OCI-LY7 (cell line): Measurements from ENCODE around the gene C1orf210. TPM values are rescaled to one million over a fixed set of nuclear protein-coding genes. Genes with fewer than 3 reads are reported as not detected.

Experiments
- BruUV-seq: library from RNA; stranded (reverse); fragments of 400-500 nt; replicated peaks from 2 replicates; lab custom pipeline; 2021; lab: Mats Ljungman, UMichigan
- CTCF ChIA-PET: fragments of 300-600 bp; sonication (Branson Sonifier 250); formaldehyde crosslinking; loops from one replicate; lab custom pipeline; 2022; ENCODE audit warnings: antibody characterized with exemption; ENCODE audit not compliant: unreplicated experiment; lab: Charles Lee
- POLR2A ChIA-PET: fragments of 300-600 bp; sonication (Branson Sonifier 250); formaldehyde crosslinking; loops from one replicate; lab custom pipeline; 2022; ENCODE audit warnings: antibody characterized with exemption; lab: Charles Lee
- DNase-seq: peaks from one replicate; pipeline ENCODE4 v3.0.0-alpha.2; 2015; ENCODE audit warnings: low spot score
- H2AFZ ChIP-seq: fragments of 200-600 bp; sonication (generic), shearing (Covaris generic); 2 replicates; pipeline ENCODE4 v1.6.1; 2014; ENCODE audit warnings: mild to moderate bottlenecking, antibody characterized with exemption, low read length, moderate library complexity
- H3K27ac ChIP-seq: fragments of 200-600 bp; sonication (generic); 2 replicates; pipeline ENCODE4 v1.5.1; 2014; ENCODE audit warnings: mixed run types, low read depth, mild to moderate bottlenecking, moderate library complexity, low read length, inconsistent platforms; ENCODE audit not compliant: poor library complexity, severe bottlenecking
- H3K36me3 ChIP-seq: fragments of 200-600 bp; sonication (generic); 2 replicates; pipeline ENCODE4 v1.6.1; 2014; ENCODE audit warnings: mild to moderate bottlenecking, antibody characterized with exemption, low read length, moderate library complexity, mixed read lengths; ENCODE audit not compliant: insufficient read depth
- H3K4me1 ChIP-seq: fragments of 200-600 bp; sonication (generic); 2 replicates; pipeline ENCODE4 v1.5.1; 2014; ENCODE audit warnings: mild to moderate bottlenecking, low read length; ENCODE audit not compliant: insufficient read depth, poor library complexity, severe bottlenecking
- H3K4me2 ChIP-seq: fragments of 200-600 bp; sonication (generic); 2 replicates; pipeline ENCODE4 v1.6.1; 2014; ENCODE audit warnings: mild to moderate bottlenecking, low read length
- H3K4me3 ChIP-seq: fragments of 200-600 bp; sonication (generic); 2 replicates; pipeline ENCODE4 v1.5.1; 2014; ENCODE audit warnings: mild to moderate bottlenecking, low read depth, low read length; ENCODE audit not compliant: poor library complexity, severe bottlenecking
- H3K79me2 ChIP-seq: fragments of 200-600 bp; sonication (generic); 2 replicates; pipeline ENCODE4 v1.6.1; 2016; ENCODE audit warnings: low read depth, mild to moderate bottlenecking, low read length, moderate library complexity, mixed read lengths; ENCODE audit not compliant: insufficient read depth
- H3K9me2 ChIP-seq: fragments of 200-600 bp; sonication (generic); 2 replicates; pipeline ENCODE4 v1.6.1; 2016; ENCODE audit warnings: mild to moderate bottlenecking, low read length, mixed read lengths; ENCODE audit not compliant: insufficient read depth
- H3K9me3 ChIP-seq: fragments of 200-600 bp; sonication (generic); 2 replicates; pipeline ENCODE4 v1.6.1; 2014; ENCODE audit warnings: mild to moderate bottlenecking, mixed run types, low read length, mixed read lengths
- H4K20me1 ChIP-seq: fragments of 200-600 bp; sonication (generic); 2 replicates; pipeline ENCODE4 v1.6.1; 2014; ENCODE audit warnings: mild to moderate bottlenecking, antibody characterized with exemption, low read length, moderate library complexity, mixed read lengths; ENCODE audit not compliant: insufficient read depth
- CTCF ChIP-seq: fragments of 200-600 bp; sonication (generic); conservative IDR thresholded peaks from 2 replicates; pipeline ENCODE4 v1.5.1; 2014; ENCODE audit warnings: mild to moderate bottlenecking, antibody characterized with exemption, low read length, moderate library complexity, mixed read lengths
- EZH2phosphoT487 ChIP-seq: fragments of 200-600 bp; sonication (generic); IDR thresholded peaks from 2 replicates; pipeline ENCODE4 v1.6.1; 2018; ENCODE audit warnings: low read depth, borderline replicate concordance, mild to moderate bottlenecking, mixed run types, antibody characterized with exemption, low read length, moderate library complexity, mixed read lengths
- intact Hi-C: fragments of 100-400 bp; cut with micrococcal nuclease; formaldehyde crosslinking; loops from one replicate; pipeline ENCODE4 v1.10.0; 2022; ENCODE audit not compliant: unreplicated experiment
- total RNA-seq, 2 experiments: library from RNA; depleted of rRNA in 1 of 2; stranded (reverse); fragments of >200 nt in 1 of 2; shearing (Covaris generic) in 1 of 2; gene quantifications; 2 replicates each; pipeline ENCODE4 v1.2.3, GENCODE V29; 2014 to 2022

C1orf210 gene
- total RNA-seq, 2 experiments from 2014 or later = not detected

- no peaks in the 10 kb centered on the region for H3K36me3 ChIP-seq
- POLR2A ChIA-PET = no interaction called here
- no peak overlapping the region for H3K27ac ChIP-seq
- intact Hi-C loops = no loop called here
- H2AFZ ChIP-seq = no peak overlapping the region
- CTCF ChIA-PET = no interaction called here
- H3K79me2 ChIP-seq = no peaks in the 10 kb centered on the region
- TF ChIP-seq CTCF (no peak), EZH2phosphoT487 (no peak)
- no TSS peak for BruUV-seq
- DNase-seq = no peak
- no peaks in the 10 kb centered on the region for H4K20me1 ChIP-seq
- H3K4me1 ChIP-seq = peaks cover 4% of the 10 kb centered on the region
- H3K4me3 ChIP-seq = no peak overlapping the region
- H3K9me2 ChIP-seq = no peaks in the 10 kb centered on the region
- no peak overlapping the region for H3K4me2 ChIP-seq
- peaks cover 21% of the 10 kb centered on the region for H3K9me3 ChIP-seq
Measured at GRCh38 chr1:43327549-43328292, 42.3 kb upstream of the C1orf210 start.

DNA sequence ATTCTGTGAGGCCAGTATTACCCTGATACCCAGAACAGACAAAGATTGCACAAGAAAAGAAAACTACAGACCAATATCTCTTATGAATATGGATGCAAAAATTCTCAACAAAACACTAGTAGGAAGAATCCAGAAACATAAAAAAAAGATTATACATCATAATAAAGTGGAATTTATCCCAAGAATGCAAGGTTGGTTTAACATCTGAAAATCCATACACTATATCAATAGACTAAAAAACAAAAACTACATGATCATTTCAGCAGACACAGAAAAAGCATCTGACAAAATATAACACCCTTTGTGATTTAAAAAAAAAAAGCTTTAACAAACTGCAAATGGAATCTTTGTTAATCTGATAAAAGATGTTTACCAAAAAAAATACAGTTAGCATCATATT, 40.0 kb upstream of the C1orf210 start:
- DNase-seq = no peak
- H3K9me2 ChIP-seq = no peaks in the 10 kb centered on the region
- TF ChIP-seq EZH2phosphoT487 (no peak), CTCF (no peak)
- H3K9me3 ChIP-seq = peaks cover 21% of the 10 kb centered on the region
- H3K27ac ChIP-seq = no peak overlapping the region
- ChIA-PET POLR2A (no interaction called here), CTCF (no interaction called here)
- no peak overlapping the region for H2AFZ ChIP-seq
- no peaks in the 10 kb centered on the region for H3K36me3 ChIP-seq
- no peaks in the 10 kb centered on the region for H3K79me2 ChIP-seq
- intact Hi-C loops = no loop called here
- no peak overlapping the region for H3K4me3 ChIP-seq
- no peaks in the 10 kb centered on the region for H4K20me1 ChIP-seq
- BruUV-seq = no TSS peak
- no peak overlapping the region for H3K4me2 ChIP-seq
- H3K4me1 ChIP-seq = peaks cover 4% of the 10 kb centered on the region

DNA sequence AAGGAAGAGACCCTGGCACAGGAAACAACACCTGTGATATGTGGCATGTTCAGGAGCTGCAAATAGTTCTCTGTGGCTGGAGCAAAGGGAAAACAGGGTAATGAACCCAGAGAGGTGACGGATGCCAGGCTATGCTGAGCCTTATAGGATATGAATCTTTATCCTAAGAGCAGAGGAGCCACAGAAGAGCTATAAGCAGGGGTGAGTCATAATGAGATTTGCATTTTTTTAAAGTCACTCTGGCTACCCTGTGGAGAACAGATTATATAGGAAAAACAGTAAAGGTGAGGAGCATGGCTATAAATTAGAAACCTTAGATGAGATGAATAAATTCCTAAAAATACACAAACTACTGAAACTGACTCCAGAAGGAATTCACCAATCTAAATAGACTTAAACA, 39.4 kb upstream of the C1orf210 start:
- Histone ChIP-seq H3K4me3 (no peak overlapping the region), H3K4me1 (peaks cover 4% of the 10 kb centered on the region), H3K4me2 (no peak overlapping the region), H3K9me3 (peaks cover 21% of the 10 kb centered on the region), H3K36me3 (no peaks in the 10 kb centered on the region), H2AFZ (no peak overlapping the region), H3K79me2 (no peaks in the 10 kb centered on the region), H3K9me2 (no peaks in the 10 kb centered on the region), H3K27ac (no peak overlapping the region), H4K20me1 (no peaks in the 10 kb centered on the region)
- BruUV-seq = no TSS peak
- TF ChIP-seq EZH2phosphoT487 (no peak), CTCF (no peak)
- POLR2A ChIA-PET = no interaction called here
- CTCF ChIA-PET = no interaction called here
- intact Hi-C loops = no loop called here
- DNase-seq = no peak
